MM.1S (cell line): Measurements from ENCODE around the gene C1orf198.

Source experiments
- EZH2phosphoT487 ChIP-seq: fragments of 300-600 bp; sonication (generic); IDR thresholded peaks from 2 replicates; pipeline ENCODE4 v1.6.1; 2018; ENCODE audit warnings: antibody characterized with exemption, low read length
- TF ChIP-seq, protein P1 (sequence below): fragments of 300-600 bp; sonication (generic); IDR thresholded peaks from 2 replicates; pipeline ENCODE4 v1.5.1; 2016; ENCODE audit warnings: antibody characterized with exemption, low read length, mixed read lengths

DNA sequence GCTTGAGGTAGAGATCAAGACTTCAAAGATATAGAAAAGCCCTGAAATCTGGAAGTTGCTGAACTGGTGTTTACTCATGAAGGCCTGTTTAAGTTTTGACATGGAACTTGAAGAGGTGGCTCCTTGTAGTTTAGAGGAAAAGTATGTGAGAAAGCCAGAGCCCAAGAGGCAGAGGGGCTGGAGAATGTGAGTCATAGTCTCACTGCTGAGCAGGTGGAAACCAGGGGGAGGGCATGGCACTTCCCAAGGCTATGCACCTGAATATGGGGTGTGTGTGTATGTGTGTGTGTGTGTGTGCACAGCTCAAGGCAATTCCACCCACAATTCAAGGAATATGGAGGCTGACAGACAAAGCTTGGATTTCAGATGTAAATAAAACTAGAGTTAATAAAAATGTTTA, 46.8 kb upstream of the C1orf198 start:
- TF ChIP-seq EZH2phosphoT487: no peak
- TF ChIP-seq, protein P1, sequence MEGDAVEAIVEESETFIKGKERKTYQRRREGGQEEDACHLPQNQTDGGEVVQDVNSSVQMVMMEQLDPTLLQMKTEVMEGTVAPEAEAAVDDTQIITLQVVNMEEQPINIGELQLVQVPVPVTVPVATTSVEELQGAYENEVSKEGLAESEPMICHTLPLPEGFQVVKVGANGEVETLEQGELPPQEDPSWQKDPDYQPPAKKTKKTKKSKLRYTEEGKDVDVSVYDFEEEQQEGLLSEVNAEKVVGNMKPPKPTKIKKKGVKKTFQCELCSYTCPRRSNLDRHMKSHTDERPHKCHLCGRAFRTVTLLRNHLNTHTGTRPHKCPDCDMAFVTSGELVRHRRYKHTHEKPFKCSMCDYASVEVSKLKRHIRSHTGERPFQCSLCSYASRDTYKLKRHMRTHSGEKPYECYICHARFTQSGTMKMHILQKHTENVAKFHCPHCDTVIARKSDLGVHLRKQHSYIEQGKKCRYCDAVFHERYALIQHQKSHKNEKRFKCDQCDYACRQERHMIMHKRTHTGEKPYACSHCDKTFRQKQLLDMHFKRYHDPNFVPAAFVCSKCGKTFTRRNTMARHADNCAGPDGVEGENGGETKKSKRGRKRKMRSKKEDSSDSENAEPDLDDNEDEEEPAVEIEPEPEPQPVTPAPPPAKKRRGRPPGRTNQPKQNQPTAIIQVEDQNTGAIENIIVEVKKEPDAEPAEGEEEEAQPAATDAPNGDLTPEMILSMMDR: no peak
